HepG2 (cell line): Measurements from ENCODE around the gene MACROD2. TPM values are rescaled to one million over a fixed set of nuclear protein-coding genes. Genes with fewer than 3 reads are reported as not detected.

Experiments
- ATF7 ChIP-seq, 2 experiments: fragments of 450-650 bp in 1 of 2; sonication (generic) in 1 of 2; formaldehyde crosslinking in 1 of 2; IDR thresholded peaks; 2 replicates each; pipeline versions ENCODE4 v1.4.0 to v1.6.1; 2016 to 2020; ENCODE audit warnings: antibody characterized with exemption in 1 of 2, mild to moderate bottlenecking in 1 of 2, missing genetic modification reagents in 1 of 2
- TBP ChIP-seq: sonication (generic); formaldehyde crosslinking; IDR thresholded peaks from 2 replicates; pipeline ENCODE4 v1.5.0; 2020; ENCODE audit warnings: missing genetic modification reagents
- ZBTB40 ChIP-seq, 2 experiments: fragments of 450-650 bp in 1 of 2; sonication (generic) in 1 of 2; formaldehyde crosslinking in 1 of 2; IDR thresholded peaks; 2 replicates each; pipeline versions ENCODE4 v1.6.1 to v1.8.0; 2016 to 2022; ENCODE audit warnings: antibody characterized with exemption in 1 of 2, mild to moderate bottlenecking in 1 of 2, missing genetic modification reagents in 1 of 2
- ZNF672 ChIP-seq: sonication (generic); formaldehyde crosslinking; IDR thresholded peaks from 2 replicates; pipeline ENCODE4 v1.8.1; 2022; ENCODE audit warnings: missing genetic modification reagents
- polyA plus RNA-seq, 8 experiments: library from polyadenylated mRNA; depleted of rRNA in 3 of 8; stranded (reverse) in 7 of 8; unstranded in 1 of 8; fragments of >200 nt; fragmentation: Illumina TruSeq in 4 of 8; extraction: Trizol in 4 of 8; gene quantifications; 2 replicates each; pipeline versions ENCODE4 v1.2.1 to v1.2.3, GENCODE V29; 2011 to 2016; ENCODE audit warnings: low read depth in 4 of 8, missing spikeins in 1 of 8, mixed read lengths in 1 of 8; ENCODE audit not compliant: insufficient read depth in 1 of 8
- total RNA-seq, 5 experiments: library from RNA; depleted of rRNA; stranded (reverse); fragments of >200 nt; fragmentation: Illumina TruSeq; extraction: Trizol; gene quantifications; 2 replicates each; pipeline ENCODE4 v1.2.3, GENCODE V29; 2016; ENCODE audit warnings: low read depth in 1 of 5

The MACROD2 gene
- total and polyA plus RNA-seq, 2 of the 13 experiments (the other 11 are each of a cell fraction or from before 2014, with no cell fraction given), result 0.13 to 0.51 TPM

- TF ChIP-seq ZBTB40 (IDR thresholded peaks at IDR 0.05), result no peak
- no peak for TF ChIP-seq ZBTB40 (CRISPR knock-in tag; IDR thresholded peaks at IDR 0.05)
- TF ChIP-seq TBP (CRISPR knock-in tag), result no peak
- no peak for TF ChIP-seq ZNF672
- peak; percentile 87 for TF ChIP-seq ATF7 (IDR thresholded peaks at IDR 0.05)
- TF ChIP-seq ATF7 (CRISPR knock-in tag; IDR thresholded peaks at IDR 0.05), result no peak
Observed at GRCh38 chr20:15673206-15673605, 1677.9 kb downstream of the MACROD2 start (continued).
